Liver (tissue), 3 donors: Measurements from ENCODE around the gene IL2RA.

Experiments used
- EGR1 ChIP-seq, 2 donors: IDR thresholded peaks; 2 replicates each; pipeline ENCODE4 v1.6.1; 2016 to 2018; ENCODE audit warnings: antibody characterized with exemption in 2 of 2, low read depth in 2 of 2
- RAD21 ChIP-seq, 2 donors: IDR thresholded peaks; 2 replicates each; pipeline ENCODE4 v1.6.1; 2016; ENCODE audit warnings: antibody characterized with exemption in 2 of 2, mild to moderate bottlenecking in 2 of 2
- TAF1 ChIP-seq: conservative IDR thresholded peaks from 2 replicates; pipeline ENCODE4 v1.6.1; 2016; ENCODE audit warnings: antibody characterized with exemption, mild to moderate bottlenecking
- TF ChIP-seq, protein P1 (sequence below): fragments of 150-350 bp; IDR thresholded peaks from 2 replicates; pipeline ENCODE4 v1.5.1; 2017; ENCODE audit warnings: improper control_type of control experiment, low read depth, low read length; ENCODE audit not compliant: missing input control
- TF ChIP-seq, protein P2 (sequence below): IDR thresholded peaks from 2 replicates; pipeline ENCODE4 v1.6.1; 2016; ENCODE audit warnings: antibody characterized with exemption
- TF ChIP-seq, protein P3 (sequence below): IDR thresholded peaks from 2 replicates; pipeline ENCODE4 v1.6.1; 2016; ENCODE audit warnings: antibody characterized with exemption, mild to moderate bottlenecking
- donor health status: healthy.
- donor health status: healthy.

DNA sequence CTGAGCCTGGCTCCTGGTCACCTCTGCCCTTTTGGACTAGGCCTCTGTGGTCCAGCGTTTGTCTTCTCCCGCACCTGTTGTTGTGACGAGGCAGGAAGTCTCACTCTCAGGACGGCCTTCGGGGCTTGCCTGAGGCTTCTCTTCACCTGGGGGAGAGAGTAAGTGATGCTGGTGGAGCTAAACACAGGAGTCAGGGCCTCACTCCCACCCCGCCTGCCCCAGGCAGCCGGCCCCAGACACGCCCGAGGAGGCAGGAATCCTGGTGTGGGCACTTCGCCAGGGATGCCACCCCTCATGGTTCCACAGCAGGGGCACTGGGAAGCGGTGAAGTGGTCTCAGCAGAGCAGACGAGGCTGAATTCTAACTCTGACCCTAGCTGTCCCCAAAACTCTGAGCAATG is 42.4 kb downstream of the IL2RA start:
- TF ChIP-seq, protein P1, sequence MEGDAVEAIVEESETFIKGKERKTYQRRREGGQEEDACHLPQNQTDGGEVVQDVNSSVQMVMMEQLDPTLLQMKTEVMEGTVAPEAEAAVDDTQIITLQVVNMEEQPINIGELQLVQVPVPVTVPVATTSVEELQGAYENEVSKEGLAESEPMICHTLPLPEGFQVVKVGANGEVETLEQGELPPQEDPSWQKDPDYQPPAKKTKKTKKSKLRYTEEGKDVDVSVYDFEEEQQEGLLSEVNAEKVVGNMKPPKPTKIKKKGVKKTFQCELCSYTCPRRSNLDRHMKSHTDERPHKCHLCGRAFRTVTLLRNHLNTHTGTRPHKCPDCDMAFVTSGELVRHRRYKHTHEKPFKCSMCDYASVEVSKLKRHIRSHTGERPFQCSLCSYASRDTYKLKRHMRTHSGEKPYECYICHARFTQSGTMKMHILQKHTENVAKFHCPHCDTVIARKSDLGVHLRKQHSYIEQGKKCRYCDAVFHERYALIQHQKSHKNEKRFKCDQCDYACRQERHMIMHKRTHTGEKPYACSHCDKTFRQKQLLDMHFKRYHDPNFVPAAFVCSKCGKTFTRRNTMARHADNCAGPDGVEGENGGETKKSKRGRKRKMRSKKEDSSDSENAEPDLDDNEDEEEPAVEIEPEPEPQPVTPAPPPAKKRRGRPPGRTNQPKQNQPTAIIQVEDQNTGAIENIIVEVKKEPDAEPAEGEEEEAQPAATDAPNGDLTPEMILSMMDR: no peak
- TF ChIP-seq RAD21 (IDR thresholded peaks at IDR 0.05): no peak
- TF ChIP-seq EGR1 (IDR thresholded peaks at IDR 0.05; ENCODE audit: low read depth in 2 of 2): no peak
- TF ChIP-seq, protein P2, sequence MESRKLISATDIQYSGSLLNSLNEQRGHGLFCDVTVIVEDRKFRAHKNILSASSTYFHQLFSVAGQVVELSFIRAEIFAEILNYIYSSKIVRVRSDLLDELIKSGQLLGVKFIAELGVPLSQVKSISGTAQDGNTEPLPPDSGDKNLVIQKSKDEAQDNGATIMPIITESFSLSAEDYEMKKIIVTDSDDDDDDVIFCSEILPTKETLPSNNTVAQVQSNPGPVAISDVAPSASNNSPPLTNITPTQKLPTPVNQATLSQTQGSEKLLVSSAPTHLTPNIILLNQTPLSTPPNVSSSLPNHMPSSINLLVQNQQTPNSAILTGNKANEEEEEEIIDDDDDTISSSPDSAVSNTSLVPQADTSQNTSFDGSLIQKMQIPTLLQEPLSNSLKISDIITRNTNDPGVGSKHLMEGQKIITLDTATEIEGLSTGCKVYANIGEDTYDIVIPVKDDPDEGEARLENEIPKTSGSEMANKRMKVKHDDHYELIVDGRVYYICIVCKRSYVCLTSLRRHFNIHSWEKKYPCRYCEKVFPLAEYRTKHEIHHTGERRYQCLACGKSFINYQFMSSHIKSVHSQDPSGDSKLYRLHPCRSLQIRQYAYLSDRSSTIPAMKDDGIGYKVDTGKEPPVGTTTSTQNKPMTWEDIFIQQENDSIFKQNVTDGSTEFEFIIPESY: no peak
- TF ChIP-seq TAF1: no peak
- TF ChIP-seq, protein P3, sequence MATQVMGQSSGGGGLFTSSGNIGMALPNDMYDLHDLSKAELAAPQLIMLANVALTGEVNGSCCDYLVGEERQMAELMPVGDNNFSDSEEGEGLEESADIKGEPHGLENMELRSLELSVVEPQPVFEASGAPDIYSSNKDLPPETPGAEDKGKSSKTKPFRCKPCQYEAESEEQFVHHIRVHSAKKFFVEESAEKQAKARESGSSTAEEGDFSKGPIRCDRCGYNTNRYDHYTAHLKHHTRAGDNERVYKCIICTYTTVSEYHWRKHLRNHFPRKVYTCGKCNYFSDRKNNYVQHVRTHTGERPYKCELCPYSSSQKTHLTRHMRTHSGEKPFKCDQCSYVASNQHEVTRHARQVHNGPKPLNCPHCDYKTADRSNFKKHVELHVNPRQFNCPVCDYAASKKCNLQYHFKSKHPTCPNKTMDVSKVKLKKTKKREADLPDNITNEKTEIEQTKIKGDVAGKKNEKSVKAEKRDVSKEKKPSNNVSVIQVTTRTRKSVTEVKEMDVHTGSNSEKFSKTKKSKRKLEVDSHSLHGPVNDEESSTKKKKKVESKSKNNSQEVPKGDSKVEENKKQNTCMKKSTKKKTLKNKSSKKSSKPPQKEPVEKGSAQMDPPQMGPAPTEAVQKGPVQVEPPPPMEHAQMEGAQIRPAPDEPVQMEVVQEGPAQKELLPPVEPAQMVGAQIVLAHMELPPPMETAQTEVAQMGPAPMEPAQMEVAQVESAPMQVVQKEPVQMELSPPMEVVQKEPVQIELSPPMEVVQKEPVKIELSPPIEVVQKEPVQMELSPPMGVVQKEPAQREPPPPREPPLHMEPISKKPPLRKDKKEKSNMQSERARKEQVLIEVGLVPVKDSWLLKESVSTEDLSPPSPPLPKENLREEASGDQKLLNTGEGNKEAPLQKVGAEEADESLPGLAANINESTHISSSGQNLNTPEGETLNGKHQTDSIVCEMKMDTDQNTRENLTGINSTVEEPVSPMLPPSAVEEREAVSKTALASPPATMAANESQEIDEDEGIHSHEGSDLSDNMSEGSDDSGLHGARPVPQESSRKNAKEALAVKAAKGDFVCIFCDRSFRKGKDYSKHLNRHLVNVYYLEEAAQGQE: no peak
